Retinal pigment epithelial cell (primary cell): ENCODE results near the gene ASAP2.

ENCODE experiments used
- DNase-seq: peaks from one replicate; pipeline ENCODE4 v3.0.0-alpha.2; 2010; ENCODE audit warnings: low read depth
- H3K4me3 ChIP-seq: 2 replicates; pipeline ENCODE4 v1.5.1; 2011; ENCODE audit warnings: mild to moderate bottlenecking, low read length, control low read depth, moderate library complexity
- TF ChIP-seq, protein P1 (sequence below): conservative IDR thresholded peaks from 2 replicates; pipeline ENCODE4 v1.5.1; 2011; ENCODE audit warnings: low read depth, low read length, control low read depth, inconsistent platforms

Gene ASAP2

DNA sequence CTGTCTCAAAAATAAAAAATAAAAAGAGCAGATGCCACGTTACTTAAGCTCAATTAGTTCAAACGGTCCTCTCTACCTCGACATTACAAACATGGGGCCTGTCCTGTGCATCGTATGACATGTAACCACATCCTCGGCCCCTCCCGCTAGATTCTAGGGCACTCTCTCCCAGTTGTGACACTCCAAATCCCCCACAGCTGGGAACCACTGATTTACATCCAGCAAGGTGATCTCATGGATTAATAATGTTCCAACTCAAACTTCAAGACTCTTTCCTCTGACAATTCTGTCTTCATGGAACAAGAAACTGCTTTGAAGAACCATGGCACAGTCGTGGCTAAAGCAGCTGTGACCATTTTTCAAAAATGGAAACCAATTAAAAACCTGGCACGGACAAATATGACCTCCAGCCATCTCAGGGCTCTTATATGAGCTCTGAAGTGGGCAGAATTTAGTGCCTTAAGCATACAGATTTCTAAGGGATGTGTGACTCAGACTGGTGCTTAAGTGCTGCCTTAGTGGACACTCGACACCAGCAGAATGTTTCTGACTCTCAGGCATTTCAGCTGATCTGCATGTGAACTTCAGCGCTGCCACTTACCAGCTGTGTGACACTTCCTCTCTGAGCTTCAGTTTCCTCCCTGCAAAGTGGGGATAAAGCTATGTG is 31.7 kb upstream of the ASAP2 start:
- peak; percentile 85 for DNase-seq
- TF ChIP-seq, protein P1, sequence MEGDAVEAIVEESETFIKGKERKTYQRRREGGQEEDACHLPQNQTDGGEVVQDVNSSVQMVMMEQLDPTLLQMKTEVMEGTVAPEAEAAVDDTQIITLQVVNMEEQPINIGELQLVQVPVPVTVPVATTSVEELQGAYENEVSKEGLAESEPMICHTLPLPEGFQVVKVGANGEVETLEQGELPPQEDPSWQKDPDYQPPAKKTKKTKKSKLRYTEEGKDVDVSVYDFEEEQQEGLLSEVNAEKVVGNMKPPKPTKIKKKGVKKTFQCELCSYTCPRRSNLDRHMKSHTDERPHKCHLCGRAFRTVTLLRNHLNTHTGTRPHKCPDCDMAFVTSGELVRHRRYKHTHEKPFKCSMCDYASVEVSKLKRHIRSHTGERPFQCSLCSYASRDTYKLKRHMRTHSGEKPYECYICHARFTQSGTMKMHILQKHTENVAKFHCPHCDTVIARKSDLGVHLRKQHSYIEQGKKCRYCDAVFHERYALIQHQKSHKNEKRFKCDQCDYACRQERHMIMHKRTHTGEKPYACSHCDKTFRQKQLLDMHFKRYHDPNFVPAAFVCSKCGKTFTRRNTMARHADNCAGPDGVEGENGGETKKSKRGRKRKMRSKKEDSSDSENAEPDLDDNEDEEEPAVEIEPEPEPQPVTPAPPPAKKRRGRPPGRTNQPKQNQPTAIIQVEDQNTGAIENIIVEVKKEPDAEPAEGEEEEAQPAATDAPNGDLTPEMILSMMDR, result no peak
- no peak overlapping the region for H3K4me3 ChIP-seq

DNA sequence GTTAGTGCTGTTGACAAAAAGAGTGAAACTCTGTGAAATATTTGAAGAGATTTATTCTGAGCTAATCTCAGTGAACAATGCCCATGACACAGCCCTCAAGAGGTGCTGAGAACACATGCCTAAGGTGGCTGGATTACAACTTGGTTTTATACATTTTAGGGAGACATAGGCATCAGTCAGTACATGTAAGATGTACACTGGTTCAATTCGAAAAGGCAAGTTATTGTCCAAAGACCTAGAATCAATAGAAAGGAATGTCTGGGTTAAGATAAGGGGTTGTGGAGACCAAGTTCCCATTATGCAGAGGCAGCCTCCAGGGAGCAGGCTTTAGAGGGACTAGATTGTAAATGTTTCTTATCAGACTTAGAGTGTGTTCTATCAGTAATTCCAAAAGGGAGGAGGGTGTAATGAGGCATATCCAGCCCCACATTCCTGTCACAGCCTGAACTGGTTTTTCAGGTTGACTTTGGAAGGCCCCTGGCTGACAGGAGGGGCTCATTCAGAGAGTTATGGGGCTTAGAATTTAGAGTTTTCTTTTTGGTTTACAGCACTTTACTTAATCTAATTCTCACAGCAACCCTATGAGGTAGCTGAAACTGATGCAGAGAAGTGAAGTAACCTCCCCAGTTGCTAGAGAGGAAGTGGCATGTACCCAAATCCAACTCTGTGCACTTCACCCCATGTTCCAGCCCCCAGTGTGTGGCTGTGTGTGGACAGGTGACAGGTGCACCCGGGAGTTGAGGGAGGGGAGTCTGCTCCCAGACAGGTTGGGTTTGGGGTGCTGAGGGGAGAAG is 28.3 kb upstream of the ASAP2 start:
- H3K4me3 ChIP-seq, result no peak overlapping the region
- TF ChIP-seq, protein P1, result no peak
- DNase-seq, result no peak

DNA sequence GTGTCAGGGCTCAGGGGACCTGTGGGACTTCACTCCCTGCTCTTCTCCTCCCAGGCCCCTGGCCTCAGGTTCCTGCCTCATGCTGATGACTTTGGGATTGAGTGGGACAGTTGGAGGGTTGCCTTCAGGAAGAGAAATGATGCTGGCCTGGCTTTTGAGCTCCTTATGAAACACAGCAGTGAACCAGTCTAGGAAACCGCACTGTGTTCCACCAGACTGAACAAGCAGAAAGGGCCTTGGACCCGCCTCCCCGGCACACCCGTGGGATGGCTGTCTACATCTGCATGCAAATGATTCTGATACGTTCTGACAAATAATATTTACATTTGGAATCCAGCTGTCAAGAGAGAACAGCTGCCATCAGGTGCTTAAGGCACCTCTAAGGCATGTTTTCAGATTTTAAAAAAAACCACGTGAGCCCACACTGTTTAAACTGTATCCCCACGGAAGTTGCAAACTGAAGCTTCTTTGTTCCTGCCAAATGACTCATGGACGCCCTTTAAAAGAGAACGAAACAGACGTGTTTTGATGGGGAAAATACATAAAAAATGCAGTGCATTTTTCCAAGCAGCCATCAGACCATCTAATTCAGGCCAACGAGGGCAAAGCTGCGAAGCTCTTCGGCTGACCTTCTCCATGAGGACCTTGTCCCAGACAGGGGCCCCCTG is 27.6 kb upstream of the ASAP2 start:
- TF ChIP-seq, protein P1, result no peak
- no peak overlapping the region for H3K4me3 ChIP-seq
- DNase-seq, result peak; percentile 60

DNA sequence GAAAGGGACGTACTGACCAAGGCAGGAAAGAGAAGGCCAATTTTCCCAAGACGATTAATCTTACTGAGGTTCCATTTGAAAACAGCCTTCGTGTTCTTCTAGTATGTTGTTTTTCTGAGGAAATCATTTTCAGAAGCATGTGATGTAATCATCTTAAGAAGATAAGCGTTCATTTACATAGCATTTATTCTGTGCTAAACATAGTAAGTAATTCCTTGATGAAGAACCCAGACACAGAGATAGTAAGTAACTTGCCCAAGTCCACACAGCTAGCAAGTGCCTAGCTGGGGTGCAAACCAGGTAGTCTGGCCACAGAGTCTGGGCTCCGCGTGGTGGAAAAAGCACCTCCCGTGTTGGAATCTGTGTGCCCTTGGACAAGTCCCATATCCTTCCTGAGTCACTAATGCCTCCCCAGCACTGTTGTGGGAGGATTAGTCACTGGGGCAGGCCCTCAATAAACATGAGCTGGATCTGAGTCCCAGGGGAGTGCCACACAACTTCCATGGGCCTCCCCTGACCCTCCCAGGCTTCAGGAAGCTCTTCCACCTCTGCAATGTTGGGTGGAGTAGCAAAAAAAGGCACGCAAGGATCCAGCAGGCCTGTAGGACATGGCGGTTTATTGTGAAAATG is 26.9 kb upstream of the ASAP2 start:
- TF ChIP-seq, protein P1, result no peak
- no peak overlapping the region for H3K4me3 ChIP-seq
- DNase-seq, result no peak

DNA sequence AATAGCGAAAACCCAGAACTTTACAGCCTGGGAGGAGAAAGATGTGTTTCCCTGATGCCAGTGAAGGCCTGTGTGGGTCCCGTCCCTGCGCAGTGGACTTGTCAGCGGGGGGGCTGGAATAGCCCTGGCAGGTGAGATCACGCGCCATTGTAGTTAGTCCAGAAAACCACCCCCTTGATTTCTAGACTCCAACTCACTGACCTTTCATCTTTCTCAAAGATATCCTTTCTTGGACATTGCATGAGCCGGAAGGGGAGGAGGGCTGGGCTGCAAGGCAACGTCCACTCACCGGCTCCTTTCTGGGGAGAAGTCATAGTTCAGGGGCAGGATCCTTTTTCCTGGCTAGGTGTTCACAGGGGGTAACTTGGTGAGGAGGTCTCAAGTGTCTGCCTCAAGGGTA is 22.3 kb upstream of the ASAP2 start:
- TF ChIP-seq, protein P1, result no peak
- no peak overlapping the region for H3K4me3 ChIP-seq
- DNase-seq, result no peak

DNA sequence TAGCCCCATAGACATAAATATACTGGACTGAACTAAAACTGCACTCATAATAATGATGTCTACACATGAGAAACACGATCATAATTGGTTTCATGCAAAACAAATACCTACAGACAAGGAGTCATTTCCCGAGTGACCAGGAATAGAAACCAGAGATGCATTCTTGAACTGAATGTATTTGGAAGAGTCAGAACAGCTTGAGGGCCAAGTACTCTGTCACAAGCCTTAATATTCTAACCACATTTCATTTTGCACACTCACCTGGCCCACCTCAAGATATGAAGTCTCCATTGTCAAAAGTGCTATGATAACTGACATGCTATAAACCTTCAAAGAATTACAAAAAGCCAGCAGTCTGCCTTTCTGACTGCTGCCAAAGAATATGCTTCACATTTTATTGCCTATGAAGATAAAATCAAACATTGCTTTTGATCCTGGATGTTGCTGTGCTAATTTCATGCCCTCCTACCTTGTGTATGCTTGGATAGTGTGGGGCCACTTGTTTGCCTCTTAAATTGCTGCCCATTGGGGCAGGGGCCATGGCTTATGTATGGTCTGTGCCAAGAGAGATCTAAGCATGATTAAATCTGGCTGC is 18.9 kb upstream of the ASAP2 start:
- TF ChIP-seq, protein P1, result no peak
- H3K4me3 ChIP-seq, result no peak overlapping the region
- no peak for DNase-seq
